Activated CD8-positive, alpha-beta memory T cell treated with anti-CD3 and anti-CD28 coated beads for 48 hours (primary cell): ENCODE measurements around the gene SMYD4.
"Not testable (repeated sequence)": the region's sequence is repeated elsewhere in the genome, so short reads cannot be mapped to it uniquely, and the experiment has no call there.

Experiments used
- DNase-seq, 3 experiments: peaks; one replicate each; pipeline ENCODE4 v3.0.0-alpha.2; 2020; ENCODE audit warnings: low read depth in 2 of 3, low spot score in 2 of 3

SMYD4 gene

GRCh38 chr17:1755252-1755826 lies 74.4 kb downstream of the SMYD4 start:
- no peak for DNase-seq

- no peak for DNase-seq
Measured at GRCh38 chr17:1754430-1755112, 75.1 kb downstream of the SMYD4 start.

- no peak for DNase-seq
Measured at GRCh38 chr17:1753767-1754429, 75.8 kb downstream of the SMYD4 start.

GRCh38 chr17:1752425-1753262 lies 77.1 kb downstream of the SMYD4 start:
- no peak for DNase-seq

GRCh38 chr17:1750628-1751027 lies 79.1 kb downstream of the SMYD4 start:
- no peak for DNase-seq

- DNase-seq, result no peak
Measured at GRCh38 chr17:1746975-1747543, 82.6 kb downstream of the SMYD4 start.

DNA sequence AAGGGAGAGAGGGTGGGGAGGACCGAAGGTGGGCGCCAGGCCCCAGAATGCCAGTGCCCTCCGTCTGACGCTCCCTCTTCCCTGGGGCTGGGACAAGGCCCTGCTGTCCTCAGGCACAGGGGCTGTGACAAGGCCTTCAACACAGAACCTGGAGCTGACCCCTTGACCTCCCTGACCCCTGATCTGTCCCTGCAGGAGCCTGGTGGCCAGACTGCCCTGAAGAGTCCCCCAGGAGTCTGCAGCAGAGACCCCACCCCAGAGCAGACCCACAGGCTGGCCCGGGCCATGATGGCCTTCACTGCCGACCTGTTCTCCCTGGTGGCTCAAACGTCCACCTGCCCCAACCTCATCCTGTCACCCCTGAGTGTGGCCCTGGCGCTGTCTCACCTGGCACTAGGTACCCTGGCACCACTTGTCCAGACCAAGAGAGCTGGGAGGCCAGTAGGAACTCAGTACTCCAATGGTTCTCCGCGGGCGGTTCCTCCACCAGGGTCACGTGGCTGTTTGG lies 84.1 kb downstream of the SMYD4 start:
- no peak for DNase-seq

GRCh38 chr17:1744551-1745512 lies 84.9 kb downstream of the SMYD4 start:
- no peak for DNase-seq

DNA sequence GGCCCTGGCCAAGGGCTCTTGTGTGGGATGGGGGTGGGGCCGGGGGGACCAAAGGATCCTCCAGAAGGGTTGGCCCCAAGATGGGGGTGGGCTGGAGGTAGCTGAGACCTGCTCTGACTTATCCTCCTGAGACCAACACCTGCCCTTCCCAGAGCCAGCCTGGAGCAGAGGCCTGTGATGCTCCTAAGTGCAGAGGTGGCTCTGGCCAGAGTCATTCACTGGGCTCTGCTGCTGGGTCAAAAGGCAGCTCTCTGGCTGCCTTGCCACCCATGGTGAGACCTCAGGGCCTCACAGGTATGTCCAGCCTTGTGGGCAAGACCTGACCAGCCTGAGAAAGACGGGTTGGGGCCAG lies 86.6 kb downstream of the SMYD4 start:
- DNase-seq, result no peak

DNA sequence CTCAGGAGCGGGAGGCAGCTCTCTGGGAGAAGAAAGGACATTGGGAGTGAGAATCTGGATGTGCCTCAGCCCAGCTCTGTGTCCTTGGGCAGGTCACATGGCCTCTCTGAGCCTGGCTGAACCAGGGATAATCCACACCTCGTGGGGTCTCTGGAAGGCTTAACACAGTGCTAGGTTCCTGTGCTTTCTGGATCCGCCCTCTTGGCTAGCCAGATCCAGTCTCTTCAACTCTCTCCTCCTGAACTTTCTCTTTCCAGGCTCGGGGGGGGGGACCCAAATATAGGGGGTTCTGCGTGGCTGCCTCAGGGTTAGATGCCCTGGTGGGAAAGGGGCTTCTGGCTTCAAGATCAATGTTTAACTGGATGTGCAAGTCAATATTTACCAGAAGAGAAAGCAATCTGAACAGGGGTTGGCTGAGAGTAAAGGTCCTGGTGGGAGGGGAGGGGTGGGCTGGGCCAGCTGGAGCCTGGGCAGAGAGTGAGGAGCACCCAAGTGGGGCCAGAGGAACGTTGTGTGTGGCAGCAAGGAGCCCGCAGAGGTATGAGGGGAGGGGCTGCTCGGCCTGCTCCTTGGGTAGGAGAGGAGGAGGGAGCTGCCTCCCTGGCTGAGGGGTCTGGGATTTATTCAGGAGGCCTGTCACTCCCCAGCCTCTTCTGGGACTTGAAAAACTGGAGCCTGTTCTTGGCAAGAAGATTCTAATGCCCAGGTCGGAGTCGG lies 87.2 kb downstream of the SMYD4 start, which contains the start of gene SERPINF2:
Gene SERPINF2 (plus strand): TSS at position 501 of the 717 bp plus-strand sequence. CDS start 2,125 bp downstream, outside the sequence.
- DNase-seq, result no peak

GRCh38 chr17:1741899-1742298 lies 87.8 kb downstream of the SMYD4 start:
- not testable (repeated sequence) for DNase-seq

DNA sequence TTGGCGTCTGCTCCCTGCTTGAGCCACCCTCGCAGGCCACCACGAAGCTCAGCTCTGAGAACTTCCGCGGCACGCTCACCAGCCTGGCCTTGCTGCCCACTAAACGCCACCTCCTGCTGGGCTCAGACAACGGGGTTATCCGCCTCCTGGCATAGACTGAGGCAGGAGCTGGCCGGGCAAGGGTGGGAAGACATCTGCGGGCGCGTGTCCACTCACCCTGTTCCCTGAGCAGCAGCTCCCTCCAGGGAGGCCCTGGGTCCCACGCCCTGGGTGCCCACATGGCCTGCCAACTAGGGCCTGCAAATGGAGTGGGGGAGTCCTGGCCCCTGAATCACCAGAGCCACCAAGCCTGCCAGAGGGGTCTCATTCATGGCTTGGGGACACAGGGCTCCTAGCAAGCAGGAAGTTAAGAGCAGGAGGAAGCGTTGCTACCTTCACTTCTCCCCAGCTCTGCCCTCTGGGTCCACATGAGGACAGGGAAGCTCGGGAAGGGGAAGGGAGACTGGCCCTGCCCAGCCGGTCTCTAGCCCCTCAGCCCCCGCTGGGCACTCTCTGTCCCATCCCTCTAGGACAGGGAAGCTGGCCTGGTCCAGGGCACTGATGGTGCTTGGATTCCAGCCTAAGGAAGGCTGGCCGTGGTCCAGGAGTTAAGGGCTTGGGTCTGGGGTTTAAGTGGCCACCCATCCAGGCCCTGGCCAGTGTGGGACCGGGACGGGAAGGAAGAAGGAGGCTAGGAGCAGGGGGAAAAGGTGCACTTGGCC lies 92.0 kb downstream of the SMYD4 start:
- DNase-seq, result no peak

DNA sequence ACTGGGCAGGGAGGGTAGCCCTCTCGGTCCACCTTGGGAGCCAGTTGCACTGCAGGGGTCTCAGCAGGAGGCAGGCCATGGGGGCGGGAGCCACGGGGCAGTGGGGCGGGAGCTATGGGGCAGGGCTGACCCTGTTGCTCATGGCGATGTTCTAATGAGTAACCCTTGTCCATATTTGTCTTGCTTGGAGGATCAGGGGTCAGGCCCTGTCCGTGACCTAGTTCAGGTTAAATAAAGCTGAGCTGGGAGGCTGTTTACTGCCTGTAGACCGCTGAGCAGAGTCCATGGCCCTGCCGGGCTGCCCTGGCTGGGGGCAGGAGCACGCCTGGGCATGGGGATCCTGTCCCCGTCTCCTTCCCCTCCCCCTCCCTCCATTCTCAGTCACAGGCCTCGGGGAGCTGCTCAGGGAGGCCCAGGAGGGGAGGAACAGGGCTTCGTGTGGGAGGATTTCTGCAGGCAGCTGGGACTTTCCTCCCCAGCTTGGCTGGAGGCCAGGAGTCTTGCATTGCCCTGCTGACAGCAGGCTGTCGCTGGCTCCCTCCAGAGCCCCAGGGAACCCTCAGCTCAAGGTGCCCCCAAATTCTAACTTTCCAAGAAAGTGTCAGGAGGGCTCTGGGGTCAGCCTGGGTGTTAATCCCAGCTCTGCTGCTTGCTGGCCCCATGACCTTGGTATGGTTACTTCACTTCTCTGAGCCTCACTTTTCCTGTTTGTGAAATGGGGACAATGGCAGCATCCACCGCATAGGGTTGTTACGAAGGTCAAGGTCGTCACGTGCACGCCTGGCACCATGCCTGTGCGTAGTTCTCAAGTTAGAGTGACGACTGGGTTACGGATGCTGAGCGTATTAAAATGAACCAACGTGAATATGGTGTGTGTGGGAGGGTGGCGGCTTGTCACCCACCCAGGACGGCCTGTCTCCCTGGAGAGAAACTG lies 93.1 kb downstream of the SMYD4 start:
- no peak for DNase-seq

- DNase-seq, result no peak
Measured at GRCh38 chr17:1735834-1736347, 93.8 kb downstream of the SMYD4 start.

DNA sequence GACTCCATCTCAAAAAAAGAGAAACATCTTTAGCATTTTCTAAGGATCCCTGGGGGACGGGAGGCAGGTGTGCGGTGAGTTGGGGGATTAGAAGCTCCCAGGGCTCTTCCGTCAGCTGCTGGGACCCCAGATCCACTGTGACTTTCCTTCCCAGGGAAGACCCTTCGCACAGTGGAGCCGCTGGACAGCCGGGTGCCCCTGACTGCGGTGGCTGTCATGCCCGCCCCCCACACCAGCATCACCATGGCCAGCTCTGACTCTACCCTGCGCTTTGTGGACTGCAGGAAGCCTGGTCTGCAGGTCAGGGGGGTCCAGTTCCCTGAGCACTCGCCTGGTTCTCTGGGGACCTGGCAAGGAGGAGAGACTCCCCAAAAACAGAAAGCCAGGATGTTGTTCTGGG lies 94.3 kb downstream of the SMYD4 start:
- no peak for DNase-seq

DNA sequence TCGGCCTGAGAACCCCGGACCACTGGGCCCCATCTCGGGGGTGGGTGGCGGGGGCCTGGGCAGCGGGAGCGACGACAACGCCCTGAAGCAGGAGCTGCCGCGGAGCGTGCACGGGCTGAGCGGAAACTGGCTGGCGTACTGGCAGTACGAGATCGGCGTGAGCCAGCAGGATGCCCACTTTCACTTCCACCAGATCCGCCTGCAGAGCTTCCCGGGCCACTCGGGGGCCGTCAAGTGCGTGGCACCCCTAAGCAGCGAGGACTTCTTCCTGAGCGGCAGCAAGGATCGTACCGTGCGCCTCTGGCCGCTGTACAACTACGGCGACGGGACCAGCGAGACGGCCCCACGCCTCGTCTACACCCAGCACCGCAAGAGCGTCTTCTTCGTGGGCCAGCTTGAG lies 95.9 kb downstream of the SMYD4 start:
- no peak for DNase-seq

GRCh38 chr17:1732833-1733321 lies 96.8 kb downstream of the SMYD4 start:
- DNase-seq, result no peak
